Mesenchymal stem cell (in vitro differentiated cells and primary cell): Measurements from ENCODE around the gene BRD2.
"Not testable (repeated sequence)": the region's sequence is repeated elsewhere in the genome, so short reads cannot be mapped to it uniquely, and the experiment has no call there.

Source experiments
- DNase-seq: peaks from one replicate; pipeline ENCODE4 v3.0.0-alpha.2; 2013
- H2AFZ ChIP-seq: one replicate; pipeline ENCODE4 v1.6.1; 2013; ENCODE audit warnings: low read depth, mild to moderate bottlenecking, control low read depth, inconsistent platforms, low read length, moderate library complexity
- H2AK5ac ChIP-seq: 2 replicates; pipeline ENCODE4 v1.6.1; 2013; ENCODE audit warnings: low read length, moderate library complexity, mild to moderate bottlenecking, inconsistent platforms; ENCODE audit not compliant: severe bottlenecking
- H2BK120ac ChIP-seq: one replicate; pipeline ENCODE4 v1.6.1; 2013; ENCODE audit warnings: low read depth, mild to moderate bottlenecking, inconsistent platforms, low read length, moderate library complexity
- H2BK12ac ChIP-seq, 2 experiments: one replicate each; pipeline ENCODE4 v1.6.1; 2013; ENCODE audit warnings: inconsistent platforms in 2 of 2, low read length in 2 of 2, mild to moderate bottlenecking in 2 of 2, moderate library complexity in 2 of 2, control low read depth in 1 of 2
- H2BK15ac ChIP-seq: one replicate; pipeline ENCODE4 v1.6.1; 2013; ENCODE audit warnings: mild to moderate bottlenecking, low read depth, inconsistent platforms; ENCODE audit not compliant: poor library complexity, severe bottlenecking
- H2BK5ac ChIP-seq: 2 replicates; pipeline ENCODE4 v1.6.1; 2013; ENCODE audit warnings: low read depth, mild to moderate bottlenecking, low read length, control low read depth, inconsistent platforms; ENCODE audit not compliant: poor library complexity, severe bottlenecking
- H3K14ac ChIP-seq, 2 experiments: one replicate each; pipeline ENCODE4 v1.6.1; 2013; ENCODE audit warnings: inconsistent platforms in 2 of 2, low read length in 2 of 2, control low read depth in 1 of 2, mild to moderate bottlenecking in 1 of 2, moderate library complexity in 1 of 2
- H3K18ac ChIP-seq, 2 experiments: one replicate each; pipeline ENCODE4 v1.6.1; 2013; ENCODE audit warnings: inconsistent platforms in 2 of 2, low read length in 2 of 2, control low read depth in 1 of 2, low read depth in 1 of 2, mild to moderate bottlenecking in 1 of 2
- H3K23ac ChIP-seq, 2 experiments: one replicate each; pipeline ENCODE4 v1.6.1; 2013; ENCODE audit warnings: inconsistent platforms in 2 of 2, low read length in 2 of 2, mild to moderate bottlenecking in 2 of 2, moderate library complexity in 2 of 2, control low read depth in 1 of 2
- H3K27ac ChIP-seq: 2 replicates; pipeline ENCODE4 v1.5.1; 2013; ENCODE audit warnings: mild to moderate bottlenecking, moderate library complexity, low read length, control low read depth, inconsistent platforms; ENCODE audit not compliant: poor library complexity, severe bottlenecking
- H3K27me3 ChIP-seq, 2 experiments: 2 replicates each; pipeline versions ENCODE4 v1.6.1 to v1.7.0; 2013; ENCODE audit warnings: low read length in 2 of 2, mild to moderate bottlenecking in 2 of 2, moderate library complexity in 2 of 2, control low read depth in 1 of 2, inconsistent platforms in 1 of 2; ENCODE audit not compliant: control insufficient read depth in 1 of 2, insufficient read depth in 1 of 2
- H3K36me3 ChIP-seq, 2 experiments: 2 replicates each; pipeline versions ENCODE4 v1.6.1 to v1.7.0; 2013; ENCODE audit warnings: low read length in 2 of 2, control low read depth in 1 of 2, inconsistent platforms in 1 of 2, low read depth in 1 of 2, mild to moderate bottlenecking in 1 of 2; ENCODE audit not compliant: insufficient read depth in 2 of 2, control insufficient read depth in 1 of 2
- H3K4ac ChIP-seq, 2 experiments: one replicate each; pipeline ENCODE4 v1.6.1; 2013; ENCODE audit warnings: inconsistent platforms in 2 of 2, low read length in 2 of 2, mild to moderate bottlenecking in 2 of 2, moderate library complexity in 2 of 2, control low read depth in 1 of 2, low read depth in 1 of 2
- H3K4me1 ChIP-seq: 2 replicates; pipeline ENCODE4 v1.6.1; 2013; ENCODE audit warnings: low read depth, low read length, control low read depth; ENCODE audit not compliant: control insufficient read depth, insufficient read depth
- H3K4me2 ChIP-seq: 2 replicates; pipeline ENCODE4 v1.6.1; 2013; ENCODE audit warnings: low read length, mild to moderate bottlenecking, inconsistent platforms; ENCODE audit not compliant: poor library complexity, severe bottlenecking
- H3K4me3 ChIP-seq, 2 experiments: 2 replicates each; pipeline versions ENCODE4 v1.5.1 to v1.7.0; 2013; ENCODE audit warnings: low read length in 2 of 2, mild to moderate bottlenecking in 2 of 2, control low read depth in 1 of 2, low read depth in 1 of 2; ENCODE audit not compliant: insufficient read depth in 1 of 2
- H3K79me1 ChIP-seq: replicated peaks from 2 replicates; pipeline ENCODE4 v1.6.1; 2013; ENCODE audit warnings: mild to moderate bottlenecking, control low read depth, low read length, inconsistent platforms; ENCODE audit not compliant: poor library complexity, severe bottlenecking
- H3K9ac ChIP-seq: 2 replicates; pipeline ENCODE4 v1.7.0; 2013; ENCODE audit warnings: mild to moderate bottlenecking, low read length, moderate library complexity
- H3K9me3 ChIP-seq: 2 replicates; pipeline ENCODE4 v1.7.0; 2013; ENCODE audit warnings: mild to moderate bottlenecking, low read length; ENCODE audit not compliant: control insufficient read depth
- H4K8ac ChIP-seq: one replicate; pipeline ENCODE4 v1.6.1; 2013; ENCODE audit warnings: inconsistent platforms, mild to moderate bottlenecking, low read length, moderate library complexity
- H4K91ac ChIP-seq: one replicate; pipeline ENCODE4 v1.6.1; 2013; ENCODE audit warnings: mild to moderate bottlenecking, low read length, inconsistent platforms
- WGBS: methylation state at CpG from one replicate; pipeline ENCODE4 v1.1.7; 2013; ENCODE audit warnings: mixed read lengths; 5-methylcytosine and 5-hydroxymethylcytosine counted together

Gene BRD2

GRCh38 chr6:32941214-32941768, 27.1 kb upstream of the BRD2 start:
- DNase-seq: no peak
- no peak overlapping the region for H2AFZ ChIP-seq
- no peak overlapping the region for H2AK5ac ChIP-seq
- H4K8ac ChIP-seq: no peak overlapping the region
- no peak overlapping the region for H3K4me2 ChIP-seq
- no peak overlapping the region for H2BK12ac ChIP-seq
- H4K91ac ChIP-seq: no peak overlapping the region
- H3K18ac ChIP-seq: no peak overlapping the region
- H2BK15ac ChIP-seq: no peak overlapping the region
- no peaks in the 10 kb centered on the region for H3K9me3 ChIP-seq
- H3K14ac ChIP-seq: no peak overlapping the region
- no peak overlapping the region for H3K9ac ChIP-seq
- WGBS: 87% methylated on average over 7 of the region's 7 CpGs
- no peak overlapping the region for H2BK120ac ChIP-seq
- H3K36me3 ChIP-seq: peaks cover 0 to 4% of the 10 kb centered on the region in 2 experiments
- H3K27me3 ChIP-seq: peaks cover 0 to 14% of the 10 kb centered on the region in 2 experiments
- H2BK5ac ChIP-seq: no peak overlapping the region
- H3K23ac ChIP-seq: no peak overlapping the region
- peak overlapping the region; percentile 55 for H3K27ac ChIP-seq
- no peaks in the 10 kb centered on the region for H3K79me1 ChIP-seq
- H3K4me3 ChIP-seq: no peak overlapping the region
- H3K4ac ChIP-seq: no peak overlapping the region
- peaks cover 6% of the 10 kb centered on the region for H3K4me1 ChIP-seq

DNA sequence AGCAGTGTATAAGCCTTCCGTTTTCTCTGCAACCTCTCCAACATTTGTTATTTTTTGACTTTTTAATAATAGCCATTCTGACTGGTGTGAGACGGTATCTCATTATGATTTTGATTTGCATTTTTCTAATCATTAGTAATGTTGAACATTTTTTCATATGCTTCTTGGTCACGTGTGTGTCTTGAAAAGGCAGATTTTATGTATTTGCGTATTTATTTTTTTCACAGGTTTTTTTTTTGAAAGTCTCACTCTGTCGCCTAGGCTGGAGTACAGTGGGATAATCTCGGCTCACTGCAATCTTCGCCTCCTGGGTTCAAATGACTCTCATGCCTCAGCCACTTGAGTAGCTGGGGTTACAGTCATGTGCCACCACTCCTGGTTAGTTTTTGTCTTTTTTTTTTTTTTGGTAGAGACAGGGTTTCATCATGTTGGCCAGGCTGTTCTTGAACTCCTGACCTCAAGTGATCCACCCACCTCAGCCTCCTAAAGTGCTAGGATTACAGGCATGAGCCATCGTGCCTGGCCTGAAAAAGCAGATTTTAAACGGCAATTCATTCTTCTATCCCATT, 25.8 kb upstream of the BRD2 start:
- not testable (repeated sequence) for H2BK120ac ChIP-seq, DNase-seq, H3K14ac ChIP-seq, H3K23ac ChIP-seq, H2BK15ac ChIP-seq, H3K36me3 ChIP-seq, H4K91ac ChIP-seq, H3K79me1 ChIP-seq, H3K4me2 ChIP-seq, H3K4me3 ChIP-seq, H3K4ac ChIP-seq, H2AFZ ChIP-seq, H3K9me3 ChIP-seq, H3K27me3 ChIP-seq, H3K4me1 ChIP-seq, H3K9ac ChIP-seq, H4K8ac ChIP-seq, H3K27ac ChIP-seq, H2AK5ac ChIP-seq, H3K18ac ChIP-seq, H2BK5ac ChIP-seq, H2BK12ac ChIP-seq
- WGBS: 83% methylated on average over 7 of the region's 9 CpGs

DNA sequence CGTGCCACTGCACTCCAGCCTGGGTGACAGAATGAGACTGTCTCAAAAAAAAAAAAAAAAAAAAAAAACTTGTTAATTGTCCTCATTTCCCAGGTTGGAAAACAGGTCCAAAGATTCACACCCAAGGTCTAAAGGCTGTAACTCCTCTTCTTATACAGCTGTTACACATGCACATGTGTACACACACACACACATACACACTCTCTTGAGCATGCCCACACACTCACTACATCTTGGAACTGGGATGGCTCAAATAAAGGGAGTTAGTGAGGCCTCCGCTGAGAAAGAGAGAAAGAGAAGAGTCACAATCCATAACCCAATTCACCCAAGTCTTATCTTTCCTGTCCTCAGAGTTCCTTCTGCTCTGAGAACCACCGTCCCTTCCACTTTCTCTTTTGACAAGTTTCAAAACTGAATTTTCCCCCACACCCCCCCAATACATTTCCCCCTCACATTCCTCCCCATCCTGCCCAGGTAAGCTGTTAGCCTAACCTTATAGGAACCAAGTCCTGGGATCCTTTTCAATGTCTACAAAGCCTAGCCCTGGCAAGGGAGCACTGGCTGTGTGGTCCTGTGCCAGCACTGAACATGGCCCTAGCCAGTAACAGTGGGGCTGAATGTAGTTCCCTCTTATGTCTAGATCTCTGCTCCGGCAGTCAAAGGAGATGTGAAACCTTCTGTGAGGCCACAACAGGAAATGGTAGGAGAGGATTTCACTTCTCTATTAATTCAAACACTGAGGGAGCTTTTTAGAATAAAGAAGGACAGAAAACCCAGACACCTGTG, 24.3 kb upstream of the BRD2 start:
- Histone ChIP-seq H3K27ac (no peak overlapping the region), H3K4ac (no peak overlapping the region), H3K4me3 (no peak overlapping the region), H4K91ac (no peak overlapping the region), H3K4me1 (peaks cover 6% of the 10 kb centered on the region), H3K4me2 (no peak overlapping the region), H3K9ac (no peak overlapping the region), H3K79me1 (no peaks in the 10 kb centered on the region), H3K18ac (no peak overlapping the region), H2BK15ac (no peak overlapping the region), H2AFZ (no peak overlapping the region), H2BK12ac (no peak overlapping the region), H3K14ac (no peak overlapping the region), H3K9me3 (no peaks in the 10 kb centered on the region), H4K8ac (no peak overlapping the region), H2AK5ac (no peak overlapping the region), H3K23ac (no peak overlapping the region), H3K36me3 (no peaks in the 10 kb centered on the region), H2BK120ac (no peak overlapping the region), H3K27me3 (no peaks in the 10 kb centered on the region), H2BK5ac (no peak overlapping the region)
- WGBS: 94% methylated on average over 2 of the region's 4 CpGs
- DNase-seq: no peak

- Histone ChIP-seq H3K79me1 (no peaks in the 10 kb centered on the region), H3K27ac (no peak overlapping the region), H3K4me1 (peaks cover 6% of the 10 kb centered on the region), H4K91ac (no peak overlapping the region), H4K8ac (no peak overlapping the region), H2AK5ac (no peak overlapping the region), H3K9ac (no peak overlapping the region), H3K36me3 (no peaks in the 10 kb centered on the region), H3K4me2 (no peak overlapping the region), H2BK5ac (no peak overlapping the region), H2BK120ac (no peak overlapping the region), H3K14ac (no peak overlapping the region), H3K4ac (no peak overlapping the region), H2BK12ac (no peak overlapping the region), H3K23ac (no peak overlapping the region), H3K27me3 (no peaks in the 10 kb centered on the region), H2AFZ (no peak overlapping the region), H2BK15ac (no peak overlapping the region), H3K4me3 (no peak overlapping the region), H3K9me3 (no peaks in the 10 kb centered on the region), H3K18ac (no peak overlapping the region)
- peak; percentile 71 for DNase-seq
- 74% methylated on average over 9 of the region's 9 CpGs for WGBS
Observed at GRCh38 chr6:32945108-32945760, 23.2 kb upstream of the BRD2 start.
